Measurements from ENCODE around the gene CDSN. TPM values are rescaled to one million over a fixed set of nuclear protein-coding genes. Genes with fewer than 3 reads are reported as not detected.

Gene CDSN
- total and polyA plus RNA-seq, 2 donors, result 0.05 to 6.2 TPM

DNA sequence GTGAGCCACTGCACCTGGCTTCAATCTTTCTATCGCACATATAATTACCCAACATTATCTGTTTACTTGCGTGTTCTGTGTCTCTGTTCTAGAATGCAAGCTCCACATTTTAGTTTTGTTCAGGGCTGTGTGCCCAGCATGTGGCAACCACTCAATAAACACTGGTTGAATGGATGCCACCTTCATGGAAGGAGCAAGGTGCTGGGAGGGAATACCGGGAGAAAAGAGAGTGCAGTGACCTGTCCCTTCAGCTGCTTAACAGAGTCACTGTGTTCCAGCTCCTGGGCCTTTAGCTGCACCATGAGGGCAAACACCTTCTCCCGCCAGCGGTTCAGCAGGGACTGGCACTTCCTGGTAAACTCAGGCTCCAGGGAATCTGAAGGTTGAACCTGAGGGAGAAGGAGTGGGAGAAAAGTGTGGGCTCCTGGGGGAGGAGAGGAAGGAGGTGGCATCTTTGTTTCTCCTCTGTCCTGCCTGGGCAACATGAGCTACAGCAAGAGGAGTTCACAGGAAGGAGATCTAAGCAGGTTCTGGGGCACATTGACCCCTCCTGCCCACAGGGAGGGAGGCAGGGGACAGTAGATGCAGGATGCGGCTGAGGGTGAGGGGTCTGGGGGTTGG lies 29.7 kb upstream of the CDSN start:
- 98% methylated on average over 6 of the region's 6 CpGs for WGBS
- no peak overlapping the region for H3K27ac ChIP-seq (ENCODE audit: low read depth in 1 of 2, low read length in 1 of 2)
- no peaks in the 10 kb centered on the region for H3K4me1 ChIP-seq (ENCODE audit: control insufficient read depth in 2 of 2, insufficient read depth in 2 of 2, low read length in 2 of 2)
- no peaks in the 10 kb centered on the region for H3K27me3 ChIP-seq (ENCODE audit: control insufficient read depth in 2 of 2, insufficient read depth in 1 of 2, low read length in 1 of 2)
- DNase-seq (ENCODE audit: low read depth in 6 of 9, low spot score in 9 of 9), result no peak
- no peak overlapping the region for H3K4me3 ChIP-seq (ENCODE audit: low read length in 2 of 2)
- peaks cover 30 to 35% of the 10 kb centered on the region in 2 donors for H3K36me3 ChIP-seq (ENCODE audit: control insufficient read depth in 2 of 2, insufficient read depth in 2 of 2, low read length in 1 of 2)
- no peaks in the 10 kb centered on the region for H3K9me3 ChIP-seq (ENCODE audit: control insufficient read depth in 2 of 2, insufficient read depth in 1 of 2, low read length in 1 of 2)

DNA sequence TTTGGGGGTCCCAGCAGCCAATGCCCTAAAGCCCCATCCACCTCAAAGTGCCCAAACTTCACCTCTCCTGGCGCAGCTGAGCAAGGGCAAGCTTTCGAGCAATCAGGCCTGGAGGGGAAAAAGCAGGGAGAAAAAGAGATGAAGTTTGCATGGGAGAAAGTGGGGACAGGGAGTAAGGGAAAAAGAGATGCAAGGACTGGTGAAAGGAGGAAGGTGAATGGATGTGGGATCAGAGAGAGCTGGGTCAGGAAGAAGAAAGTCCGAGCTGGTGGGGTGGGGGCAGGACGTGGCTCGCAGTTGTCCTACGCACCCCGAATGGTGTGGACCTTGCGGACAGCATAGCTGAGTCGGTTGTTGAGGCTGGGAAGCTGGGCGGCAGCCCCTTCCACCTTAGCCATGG lies 25.1 kb upstream of the CDSN start:
- Histone ChIP-seq H3K36me3 (ENCODE audit: control insufficient read depth in 2 of 2, insufficient read depth in 2 of 2, low read length in 1 of 2) (peaks cover 39 to 47% of the 10 kb centered on the region in 2 donors), H3K27me3 (ENCODE audit: control insufficient read depth in 2 of 2, insufficient read depth in 1 of 2, low read length in 1 of 2) (no peaks in the 10 kb centered on the region), H3K4me1 (ENCODE audit: control insufficient read depth in 2 of 2, insufficient read depth in 2 of 2, low read length in 2 of 2) (no peaks in the 10 kb centered on the region), H3K9me3 (ENCODE audit: control insufficient read depth in 2 of 2, insufficient read depth in 1 of 2, low read length in 1 of 2) (no peaks in the 10 kb centered on the region), H3K4me3 (ENCODE audit: low read length in 2 of 2) (no peak overlapping the region), H3K27ac (ENCODE audit: low read depth in 1 of 2, low read length in 1 of 2) (no peak overlapping the region)
- 99% methylated on average over 10 of the region's 10 CpGs for WGBS
- DNase-seq (ENCODE audit: low read depth in 6 of 9, low spot score in 9 of 9), result no peak

DNA sequence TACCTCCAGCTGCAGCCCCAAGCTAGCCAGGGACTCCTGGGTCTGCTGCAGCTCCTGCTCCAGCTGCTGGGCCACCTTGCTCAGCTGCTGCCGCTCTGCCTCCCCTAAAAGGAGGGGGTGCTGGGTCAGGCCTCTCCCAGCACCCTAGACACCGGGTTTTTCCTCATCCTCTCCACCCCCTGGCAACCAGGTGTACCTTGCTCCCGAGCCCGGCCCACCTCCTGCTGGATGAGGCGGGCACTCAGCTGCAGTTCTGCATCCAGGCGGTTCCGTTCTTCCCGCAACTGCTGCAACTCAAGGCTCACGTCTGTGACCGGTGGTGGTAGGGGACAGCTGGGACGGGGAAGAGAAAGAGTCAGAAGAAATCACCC lies 24.7 kb upstream of the CDSN start:
- Histone ChIP-seq H3K36me3 (ENCODE audit: control insufficient read depth in 2 of 2, insufficient read depth in 2 of 2, low read length in 1 of 2) (peaks cover 35 to 44% of the 10 kb centered on the region in 2 donors), H3K27me3 (ENCODE audit: control insufficient read depth in 2 of 2, insufficient read depth in 1 of 2, low read length in 1 of 2) (no peaks in the 10 kb centered on the region), H3K4me3 (ENCODE audit: low read length in 2 of 2) (no peak overlapping the region), H3K9me3 (ENCODE audit: control insufficient read depth in 2 of 2, insufficient read depth in 1 of 2, low read length in 1 of 2) (no peaks in the 10 kb centered on the region), H3K4me1 (ENCODE audit: control insufficient read depth in 2 of 2, insufficient read depth in 2 of 2, low read length in 2 of 2) (no peaks in the 10 kb centered on the region), H3K27ac (ENCODE audit: low read depth in 1 of 2, low read length in 1 of 2) (no peak overlapping the region)
- no peak for DNase-seq (ENCODE audit: low read depth in 6 of 9, low spot score in 9 of 9)
- 80% methylated on average over 11 of the region's 11 CpGs for WGBS

DNA sequence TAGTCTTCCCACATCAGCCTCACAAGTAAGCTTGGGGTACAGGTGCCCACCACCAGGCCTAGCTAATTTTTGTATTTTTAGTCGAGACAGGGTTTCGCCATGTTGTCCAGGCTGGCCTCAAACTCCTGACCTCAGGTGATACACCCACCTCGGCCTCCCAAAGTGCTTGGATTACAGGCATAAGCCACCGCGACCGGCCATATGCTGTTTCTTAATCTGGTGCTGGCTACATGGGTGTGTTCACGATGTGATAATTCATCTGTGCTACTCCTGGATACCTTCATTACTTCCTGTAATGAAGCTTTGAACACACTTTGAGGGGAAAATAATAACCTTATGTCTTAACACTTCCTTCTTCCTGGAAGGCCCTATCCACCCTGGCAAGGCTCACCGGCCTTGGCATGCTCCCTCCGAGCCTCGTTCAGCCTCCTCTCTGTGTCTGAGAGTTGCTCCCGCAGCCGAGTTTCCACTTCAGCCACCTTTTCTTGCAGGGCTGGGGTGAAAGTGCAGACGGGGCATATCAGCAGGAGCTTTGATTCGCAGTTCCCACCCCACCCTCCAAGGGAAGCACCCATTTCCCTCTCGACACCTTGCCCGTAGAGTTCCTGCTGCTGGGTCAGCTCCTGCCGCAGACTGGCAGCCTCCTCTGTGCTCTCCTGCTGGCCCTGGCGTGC lies 24.2 kb upstream of the CDSN start:
- no peak overlapping the region for H3K27ac ChIP-seq (ENCODE audit: low read depth in 1 of 2, low read length in 1 of 2)
- no peaks in the 10 kb centered on the region for H3K9me3 ChIP-seq (ENCODE audit: control insufficient read depth in 2 of 2, insufficient read depth in 1 of 2, low read length in 1 of 2)
- no peak overlapping the region for H3K4me3 ChIP-seq (ENCODE audit: low read length in 2 of 2)
- 97% methylated on average over 18 of the region's 18 CpGs for WGBS
- no peaks in the 10 kb centered on the region for H3K27me3 ChIP-seq (ENCODE audit: control insufficient read depth in 2 of 2, insufficient read depth in 1 of 2, low read length in 1 of 2)
- peaks cover 30 to 39% of the 10 kb centered on the region in 2 donors for H3K36me3 ChIP-seq (ENCODE audit: control insufficient read depth in 2 of 2, insufficient read depth in 2 of 2, low read length in 1 of 2)
- no peak for DNase-seq (ENCODE audit: low read depth in 6 of 9, low spot score in 9 of 9)
- no peaks in the 10 kb centered on the region for H3K4me1 ChIP-seq (ENCODE audit: control insufficient read depth in 2 of 2, insufficient read depth in 2 of 2, low read length in 2 of 2)

DNA sequence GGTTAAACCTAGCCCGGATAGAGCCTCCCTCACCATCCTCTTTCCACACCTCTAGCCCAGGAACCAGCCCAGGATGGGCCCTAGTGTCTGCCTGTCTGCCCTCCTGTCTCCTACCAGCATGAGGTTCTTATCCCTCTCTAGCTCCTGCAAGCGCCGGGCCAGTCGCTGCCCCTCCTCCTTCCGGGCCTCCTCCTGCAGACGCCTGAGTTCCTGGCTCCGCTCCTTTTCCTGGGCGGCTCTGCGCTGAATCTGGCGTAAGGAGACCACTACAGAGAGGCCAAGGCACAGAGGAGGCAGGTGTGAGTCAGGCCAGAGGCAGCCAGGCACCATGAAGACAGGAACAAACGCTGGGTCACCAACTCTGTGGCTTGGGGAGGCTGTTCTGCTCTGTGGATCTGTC lies 22.9 kb upstream of the CDSN start:
- no peak overlapping the region for H3K4me3 ChIP-seq (ENCODE audit: low read length in 2 of 2)
- DNase-seq (ENCODE audit: low read depth in 6 of 9, low spot score in 9 of 9), result no peak
- WGBS, result 91% methylated on average over 11 of the region's 11 CpGs
- no peaks in the 10 kb centered on the region for H3K27me3 ChIP-seq (ENCODE audit: control insufficient read depth in 2 of 2, insufficient read depth in 1 of 2, low read length in 1 of 2)
- H3K9me3 ChIP-seq (ENCODE audit: control insufficient read depth in 2 of 2, insufficient read depth in 1 of 2, low read length in 1 of 2), result no peaks in the 10 kb centered on the region
- no peaks in the 10 kb centered on the region for H3K4me1 ChIP-seq (ENCODE audit: control insufficient read depth in 2 of 2, insufficient read depth in 2 of 2, low read length in 2 of 2)
- H3K27ac ChIP-seq (ENCODE audit: low read depth in 1 of 2, low read length in 1 of 2), result no peak overlapping the region
- peaks cover 28 to 32% of the 10 kb centered on the region in 2 donors for H3K36me3 ChIP-seq (ENCODE audit: control insufficient read depth in 2 of 2, insufficient read depth in 2 of 2, low read length in 1 of 2)

DNA sequence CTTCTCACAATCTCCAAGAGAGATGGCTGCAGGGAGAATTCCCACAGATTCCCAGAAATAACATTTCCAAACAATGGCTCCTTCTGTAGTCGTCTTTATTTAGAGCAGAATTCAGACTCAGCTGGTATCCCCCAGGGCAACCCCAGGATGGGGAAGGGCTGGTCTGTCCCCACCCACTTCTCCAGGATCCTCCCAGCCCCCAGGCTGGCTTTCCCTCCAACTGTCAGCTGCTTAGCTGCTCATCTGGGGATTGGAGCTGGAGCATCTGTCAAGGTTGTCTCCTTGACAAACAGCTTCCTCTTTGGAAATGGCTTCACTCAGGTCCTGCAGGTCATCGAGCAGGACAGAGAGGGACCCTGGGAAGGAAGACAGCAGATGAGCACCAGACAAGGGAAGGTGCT lies 22.1 kb upstream of the CDSN start:
- peaks cover 27 to 30% of the 10 kb centered on the region in 2 donors for H3K36me3 ChIP-seq (ENCODE audit: control insufficient read depth in 2 of 2, insufficient read depth in 2 of 2, low read length in 1 of 2)
- DNase-seq (ENCODE audit: low read depth in 6 of 9, low spot score in 9 of 9), result no peak
- H3K4me3 ChIP-seq (ENCODE audit: low read length in 2 of 2), result no peak overlapping the region
- peaks cover 0 to 4% of the 10 kb centered on the region in 2 donors for H3K27me3 ChIP-seq (ENCODE audit: control insufficient read depth in 2 of 2, insufficient read depth in 1 of 2, low read length in 1 of 2)
- WGBS, result 89% methylated on average over 2 of the region's 2 CpGs
- H3K4me1 ChIP-seq (ENCODE audit: control insufficient read depth in 2 of 2, insufficient read depth in 2 of 2, low read length in 2 of 2), result peaks cover 4 to 5% of the 10 kb centered on the region in 2 donors
- no peaks in the 10 kb centered on the region for H3K9me3 ChIP-seq (ENCODE audit: control insufficient read depth in 2 of 2, insufficient read depth in 1 of 2, low read length in 1 of 2)
- H3K27ac ChIP-seq (ENCODE audit: low read depth in 1 of 2, low read length in 1 of 2), result no peak overlapping the region

DNA sequence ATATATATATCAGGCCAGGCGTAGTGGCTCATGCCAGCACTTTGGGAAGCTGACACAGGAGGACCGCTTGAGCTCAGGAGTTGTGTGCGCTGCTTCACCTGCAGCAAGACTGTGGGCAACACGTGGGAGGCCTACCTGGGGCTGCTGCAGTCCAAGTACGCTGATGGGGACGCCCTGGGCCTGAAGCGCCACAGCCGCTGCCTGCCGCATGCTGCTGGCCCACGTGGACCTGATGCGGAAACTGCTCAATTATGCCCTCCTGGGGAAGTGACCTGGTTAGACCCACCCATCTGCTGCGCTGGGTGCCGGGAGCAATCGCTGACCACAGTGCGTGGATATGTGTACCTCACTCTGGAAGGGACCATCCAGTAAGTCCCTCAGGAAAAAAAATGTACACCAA lies 20.4 kb upstream of the CDSN start:
- WGBS, result 89% methylated on average over 15 of the region's 15 CpGs
- no peak overlapping the region for H3K4me3 ChIP-seq (ENCODE audit: low read length in 2 of 2)
- no peak overlapping the region for H3K27ac ChIP-seq (ENCODE audit: low read depth in 1 of 2, low read length in 1 of 2)
- peaks cover 0 to 4% of the 10 kb centered on the region in 2 donors for H3K27me3 ChIP-seq (ENCODE audit: control insufficient read depth in 2 of 2, insufficient read depth in 1 of 2, low read length in 1 of 2)
- no peaks in the 10 kb centered on the region for H3K9me3 ChIP-seq (ENCODE audit: control insufficient read depth in 2 of 2, insufficient read depth in 1 of 2, low read length in 1 of 2)
- H3K4me1 ChIP-seq (ENCODE audit: control insufficient read depth in 2 of 2, insufficient read depth in 2 of 2, low read length in 2 of 2), result peaks cover 4 to 5% of the 10 kb centered on the region in 2 donors
- H3K36me3 ChIP-seq (ENCODE audit: control insufficient read depth in 2 of 2, insufficient read depth in 2 of 2, low read length in 1 of 2), result peaks cover 26 to 28% of the 10 kb centered on the region in 2 donors
- DNase-seq (ENCODE audit: low read depth in 6 of 9, low spot score in 9 of 9), result no peak

DNA sequence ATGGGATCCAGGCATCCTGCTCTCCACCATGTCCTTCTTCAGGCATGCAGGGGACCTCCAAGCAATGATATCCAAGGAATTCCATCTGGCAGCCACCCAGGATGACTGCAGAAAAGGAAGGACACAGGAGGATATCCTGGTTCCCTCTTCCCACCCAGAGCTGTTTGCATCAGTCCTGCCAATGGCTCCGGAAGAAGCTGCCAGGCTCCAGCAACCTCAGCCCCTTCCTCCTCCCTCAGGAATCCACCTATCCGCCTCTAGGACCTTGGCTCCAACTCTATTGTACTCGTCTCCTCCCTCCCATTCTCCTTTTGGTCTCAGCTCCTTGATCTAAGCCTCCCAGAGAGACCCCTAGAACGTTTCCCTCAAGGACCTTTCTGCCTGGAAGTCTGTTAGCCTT lies 19.4 kb upstream of the CDSN start:
- H3K4me1 ChIP-seq (ENCODE audit: control insufficient read depth in 2 of 2, insufficient read depth in 2 of 2, low read length in 2 of 2), result peaks cover 4 to 5% of the 10 kb centered on the region in 2 donors
- peaks cover 15 to 18% of the 10 kb centered on the region in 2 donors for H3K36me3 ChIP-seq (ENCODE audit: control insufficient read depth in 2 of 2, insufficient read depth in 2 of 2, low read length in 1 of 2)
- DNase-seq (ENCODE audit: low read depth in 6 of 9, low spot score in 9 of 9), result no peak
- no peak overlapping the region for H3K27ac ChIP-seq (ENCODE audit: low read depth in 1 of 2, low read length in 1 of 2)
- no peaks in the 10 kb centered on the region for H3K9me3 ChIP-seq (ENCODE audit: control insufficient read depth in 2 of 2, insufficient read depth in 1 of 2, low read length in 1 of 2)
- 80% methylated on average over 4 of the region's 4 CpGs for WGBS
- peaks cover 0 to 4% of the 10 kb centered on the region in 2 donors for H3K27me3 ChIP-seq (ENCODE audit: control insufficient read depth in 2 of 2, insufficient read depth in 1 of 2, low read length in 1 of 2)
- H3K4me3 ChIP-seq (ENCODE audit: low read length in 2 of 2), result no peak overlapping the region

DNA sequence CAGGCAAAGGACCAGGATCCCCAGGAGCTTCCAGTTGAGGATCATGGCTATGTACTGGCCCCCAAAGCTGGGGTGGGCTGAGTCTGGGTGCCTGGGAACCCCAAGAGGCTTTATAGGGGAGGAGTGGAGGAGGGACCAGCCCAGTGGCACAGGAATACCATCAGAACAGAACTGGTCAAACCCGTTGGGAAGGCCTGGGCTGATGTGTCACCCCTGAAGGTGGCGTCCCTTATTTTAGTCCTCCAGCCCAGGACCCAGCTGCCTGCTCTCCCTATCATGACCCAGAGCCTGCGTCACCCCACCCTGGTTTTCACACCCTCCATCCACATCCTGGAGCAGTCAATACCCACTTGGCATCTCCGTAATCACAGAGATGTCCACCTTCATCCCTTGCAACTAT lies 18.7 kb upstream of the CDSN start, which contains the start of gene PSORS1C2:
Gene PSORS1C2, minus strand, starts transcription at position 85 of the 400 bp plus-strand sequence. Its CDS starts 40 bp downstream, at position 45.
- 95% methylated on average over 4 of the region's 4 CpGs for WGBS

More for the DNA sequence above, 18.7 kb upstream of the CDSN start, which contains the start of gene PSORS1C2:
- peaks cover 10 to 15% of the 10 kb centered on the region in 2 donors for H3K36me3 ChIP-seq (ENCODE audit: control insufficient read depth in 2 of 2, insufficient read depth in 2 of 2, low read length in 1 of 2)
- DNase-seq (ENCODE audit: low read depth in 6 of 9, low spot score in 9 of 9), result no peak
- peaks cover 0 to 4% of the 10 kb centered on the region in 2 donors for H3K27me3 ChIP-seq (ENCODE audit: control insufficient read depth in 2 of 2, insufficient read depth in 1 of 2, low read length in 1 of 2)
- no peak within 1 kb of the TSS for H3K4me3 ChIP-seq (ENCODE audit: low read length in 2 of 2)
- no peaks in the 10 kb centered on the region for H3K9me3 ChIP-seq (ENCODE audit: control insufficient read depth in 2 of 2, insufficient read depth in 1 of 2, low read length in 1 of 2)
- no peak within 1 kb of the TSS for H3K27ac ChIP-seq (ENCODE audit: low read depth in 1 of 2, low read length in 1 of 2)
- peaks cover 4 to 5% of the 10 kb centered on the region in 2 donors for H3K4me1 ChIP-seq (ENCODE audit: control insufficient read depth in 2 of 2, insufficient read depth in 2 of 2, low read length in 2 of 2)
